Endometrial microvascular endothelial cells (primary cell): ENCODE measurements around the gene SLC30A7. TPM values are rescaled to one million over a fixed set of nuclear protein-coding genes. Genes with fewer than 3 reads are reported as not detected.

Source experiments
- total RNA-seq: library from RNA; depleted of rRNA; stranded (reverse); fragments of >200 nt; gene quantifications from one replicate; pipeline ENCODE4 v1.2.3, GENCODE V29; 2015; ENCODE audit errors: inconsistent ontology term

SLC30A7 gene
- total RNA-seq, 1 donor from 2014 or later: 43.2 TPM

Other genes with a start within 250 kb of the SLC30A7 start
- 7.9 TPM for gene VCAM1, start 176.3 kb upstream of the SLC30A7 start, total RNA-seq
- 23.4 TPM for gene EXTL2, start 1.2 kb upstream of the SLC30A7 start, total RNA-seq
- gene DPH5, start 129.7 kb downstream of the SLC30A7 start, total RNA-seq: 45.7 TPM